Measurements from ENCODE around the gene SDK2.
"Not testable (repeated sequence)": the region's sequence is repeated elsewhere in the genome, so short reads cannot be mapped to it uniquely, and the experiment has no call there.

SDK2 gene

GRCh38 chr17:73316919-73317505 lies 327.2 kb downstream of the SDK2 start:
- Histone ChIP-seq H3K27me3 (ENCODE audit: low read depth, low read length) (no peaks in the 10 kb centered on the region), H3K36me3 (ENCODE audit: control insufficient read depth in 1 of 2, insufficient read depth in 2 of 2, low read length in 2 of 2) (no peaks in the 10 kb centered on the region), H3K27ac (ENCODE audit: low read length) (no peak overlapping the region), H3K9me3 (ENCODE audit: control insufficient read depth in 1 of 2, low read length in 2 of 2) (no peaks in the 10 kb centered on the region), H3K4me3 (ENCODE audit: low read depth in 1 of 2, low read length in 2 of 2) (no peak overlapping the region), H3K4me1 (ENCODE audit: control insufficient read depth in 1 of 2, insufficient read depth in 2 of 2, low read length in 2 of 2) (no peaks in the 10 kb centered on the region)

GRCh38 chr17:73315471-73315870 lies 328.8 kb downstream of the SDK2 start:
- H3K4me1 ChIP-seq (ENCODE audit: control insufficient read depth in 1 of 2, insufficient read depth in 2 of 2, low read length in 2 of 2): no peaks in the 10 kb centered on the region
- H3K27me3 ChIP-seq (ENCODE audit: low read depth, low read length): no peaks in the 10 kb centered on the region
- no peak overlapping the region for H3K27ac ChIP-seq (ENCODE audit: low read length)
- no peaks in the 10 kb centered on the region for H3K9me3 ChIP-seq (ENCODE audit: control insufficient read depth in 1 of 2, low read length in 2 of 2)
- H3K4me3 ChIP-seq (ENCODE audit: low read depth in 1 of 2, low read length in 2 of 2): no peak overlapping the region
- no peaks in the 10 kb centered on the region for H3K36me3 ChIP-seq (ENCODE audit: control insufficient read depth in 1 of 2, insufficient read depth in 2 of 2, low read length in 2 of 2)

DNA sequence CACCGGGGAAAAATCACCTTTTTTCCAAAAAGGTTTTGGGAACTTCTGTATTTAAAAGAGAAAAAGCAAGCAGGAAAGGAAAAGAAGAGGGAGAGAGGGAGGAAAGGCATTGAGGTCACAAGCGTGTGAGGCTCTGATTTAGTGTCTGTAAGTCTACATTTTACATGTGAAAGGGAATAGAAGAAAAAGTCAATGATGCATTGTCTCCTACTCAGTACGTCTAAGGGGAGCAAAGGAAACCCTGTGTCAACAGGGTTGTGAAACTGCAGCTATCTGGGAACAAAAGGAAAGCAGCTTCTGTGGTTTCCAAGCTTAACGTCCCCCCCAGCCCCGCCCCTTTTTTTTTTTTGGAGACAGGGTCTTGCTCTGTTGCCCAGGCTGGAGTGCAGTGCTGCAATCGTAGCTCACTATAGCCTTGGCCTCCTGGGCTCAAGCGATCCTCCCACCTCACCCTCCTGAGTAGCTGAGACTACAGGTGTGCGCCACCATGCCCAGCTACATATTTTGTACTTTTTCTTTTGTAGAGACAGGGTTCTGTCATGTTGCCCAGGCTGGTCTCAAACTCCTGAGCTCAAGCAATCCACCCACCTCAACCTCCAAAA lies 330.6 kb downstream of the SDK2 start:
- Histone ChIP-seq H3K27ac (ENCODE audit: low read length) (no peak overlapping the region), H3K9me3 (ENCODE audit: control insufficient read depth in 1 of 2, low read length in 2 of 2) (no peaks in the 10 kb centered on the region), H3K27me3 (ENCODE audit: low read depth, low read length) (no peaks in the 10 kb centered on the region), H3K4me1 (ENCODE audit: control insufficient read depth in 1 of 2, insufficient read depth in 2 of 2, low read length in 2 of 2) (peaks cover 0 to 16% of the 10 kb centered on the region in 2 donors), H3K36me3 (ENCODE audit: control insufficient read depth in 1 of 2, insufficient read depth in 2 of 2, low read length in 2 of 2) (no peaks in the 10 kb centered on the region), H3K4me3 (ENCODE audit: low read depth in 1 of 2, low read length in 2 of 2) (no peak overlapping the region)

DNA sequence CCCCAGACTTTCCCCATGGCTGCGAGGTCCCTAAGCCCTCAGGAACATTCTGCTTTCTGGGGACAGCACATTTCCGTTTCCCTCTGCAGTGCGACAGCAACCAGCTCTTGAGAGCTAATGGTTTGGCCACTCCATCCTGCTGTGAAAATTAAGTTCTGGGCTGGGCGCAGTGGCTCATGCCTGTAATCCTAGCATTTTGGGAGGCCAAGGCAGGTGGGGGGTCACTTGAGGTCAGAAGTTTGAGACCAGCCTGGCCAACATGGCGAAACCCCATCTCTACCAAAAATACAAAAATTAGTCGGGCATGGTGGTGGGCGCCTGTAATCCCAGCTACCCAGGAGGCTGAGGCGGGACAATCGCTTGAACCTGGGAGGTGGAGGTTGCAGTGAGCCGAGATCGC lies 331.4 kb downstream of the SDK2 start:
- H3K27ac ChIP-seq (ENCODE audit: low read length): peak overlapping the region; percentile 90
- H3K4me1 ChIP-seq (ENCODE audit: control insufficient read depth in 1 of 2, insufficient read depth in 2 of 2, low read length in 2 of 2): peaks cover 0 to 23% of the 10 kb centered on the region in 2 donors
- H3K9me3 ChIP-seq (ENCODE audit: control insufficient read depth in 1 of 2, low read length in 2 of 2); H3K36me3 ChIP-seq (ENCODE audit: control insufficient read depth in 1 of 2, insufficient read depth in 2 of 2, low read length in 2 of 2); H3K27me3 ChIP-seq (ENCODE audit: low read depth, low read length): not testable (repeated sequence)
- peak overlapping the region in 1 of 2 donors; percentile 97 for H3K4me3 ChIP-seq (ENCODE audit: low read depth in 1 of 2, low read length in 2 of 2)

DNA sequence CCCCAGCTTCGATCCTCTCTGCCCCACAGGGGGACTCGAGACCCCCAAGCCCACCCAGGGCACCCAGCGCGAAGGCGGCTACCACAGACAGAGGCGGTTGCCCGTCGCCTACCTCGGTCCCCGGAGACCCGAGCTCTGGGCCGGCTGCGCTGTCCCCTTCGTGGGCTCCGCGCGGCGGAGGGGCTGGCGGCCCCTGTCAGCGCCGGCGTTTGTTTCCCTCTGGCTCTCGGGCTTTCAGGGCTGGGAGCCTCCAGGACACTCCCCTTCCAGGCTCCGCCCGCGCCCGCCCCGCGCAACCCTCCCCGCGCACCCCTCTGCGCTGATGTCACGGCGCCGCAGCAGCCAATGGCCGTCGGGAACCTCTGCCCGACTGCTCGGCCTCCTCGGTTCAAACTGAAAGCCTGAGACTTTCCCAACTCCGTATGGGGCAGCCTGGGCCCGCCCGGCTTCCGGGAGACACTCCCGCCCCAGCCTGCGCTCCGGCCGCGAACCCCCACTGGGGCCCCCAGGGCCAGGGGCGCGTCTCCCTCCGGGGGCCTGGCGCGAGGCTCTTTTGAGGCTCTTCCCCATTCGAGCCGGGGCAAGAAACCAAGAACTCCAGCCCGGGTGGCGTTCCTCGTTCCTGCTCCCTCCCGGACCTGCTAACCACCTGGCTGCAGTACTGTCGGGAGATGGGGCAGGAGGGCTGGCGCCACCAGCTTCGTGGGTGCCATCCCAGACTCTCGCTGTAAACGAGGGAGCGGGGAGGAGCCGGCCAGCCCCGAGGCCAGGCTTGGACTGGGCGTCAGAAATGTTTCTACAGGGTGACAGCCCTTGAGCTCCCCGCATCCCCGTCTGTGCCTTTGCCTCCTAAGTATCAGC lies 332.2 kb downstream of the SDK2 start, which contains the start of gene CDC42EP4:
CDC42EP4 (minus strand) TSS at position 221 of the 861 bp plus-strand sequence. CDS start 25,501 bp downstream, outside the sequence.
- H3K36me3 ChIP-seq (ENCODE audit: control insufficient read depth in 1 of 2, insufficient read depth in 2 of 2, low read length in 2 of 2): no peaks in the 10 kb centered on the region
- peak within 1 kb of the TSS; percentile 97 for H3K27ac ChIP-seq (ENCODE audit: low read length)
- no peaks in the 10 kb centered on the region for H3K27me3 ChIP-seq (ENCODE audit: low read depth, low read length)

DNA sequence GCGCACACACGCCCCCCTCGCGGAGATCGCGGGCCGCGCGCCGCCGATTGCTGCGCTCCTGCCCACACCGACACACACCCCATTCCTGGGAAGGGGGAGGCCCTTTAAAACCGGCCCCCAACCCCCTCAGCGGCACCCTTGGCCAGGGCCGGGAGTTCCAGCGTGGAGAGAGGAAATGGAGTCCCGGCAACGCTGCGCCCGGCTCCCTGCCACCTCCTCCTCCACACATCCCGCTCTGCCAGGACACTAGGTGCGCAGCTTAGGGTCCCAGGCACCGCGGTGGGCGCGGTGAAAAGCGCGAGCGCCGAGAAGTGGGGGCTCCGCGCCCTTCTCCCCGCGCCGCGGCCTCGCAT lies 332.8 kb downstream of the SDK2 start:
- Histone ChIP-seq H3K27me3 (ENCODE audit: low read depth, low read length) (no peaks in the 10 kb centered on the region), H3K9me3 (ENCODE audit: control insufficient read depth in 1 of 2, low read length in 2 of 2) (no peaks in the 10 kb centered on the region), H3K4me1 (ENCODE audit: control insufficient read depth in 1 of 2, insufficient read depth in 2 of 2, low read length in 2 of 2) (peaks cover 7 to 33% of the 10 kb centered on the region in 2 donors), H3K27ac (ENCODE audit: low read length) (peak overlapping the region; percentile 97), H3K36me3 (ENCODE audit: control insufficient read depth in 1 of 2, insufficient read depth in 2 of 2, low read length in 2 of 2) (no peaks in the 10 kb centered on the region), H3K4me3 (ENCODE audit: low read depth in 1 of 2, low read length in 2 of 2) (peak overlapping the region; percentile 95 to 97)

More for the DNA sequence above, 332.2 kb downstream of the SDK2 start, which contains the start of gene CDC42EP4:
- no peaks in the 10 kb centered on the region for H3K9me3 ChIP-seq (ENCODE audit: control insufficient read depth in 1 of 2, low read length in 2 of 2)
- H3K4me1 ChIP-seq (ENCODE audit: control insufficient read depth in 1 of 2, insufficient read depth in 2 of 2, low read length in 2 of 2): peaks cover under 1 to 27% of the 10 kb centered on the region in 2 donors
- peak within 1 kb of the TSS; percentile 95 to 97 for H3K4me3 ChIP-seq (ENCODE audit: low read depth in 1 of 2, low read length in 2 of 2)

DNA sequence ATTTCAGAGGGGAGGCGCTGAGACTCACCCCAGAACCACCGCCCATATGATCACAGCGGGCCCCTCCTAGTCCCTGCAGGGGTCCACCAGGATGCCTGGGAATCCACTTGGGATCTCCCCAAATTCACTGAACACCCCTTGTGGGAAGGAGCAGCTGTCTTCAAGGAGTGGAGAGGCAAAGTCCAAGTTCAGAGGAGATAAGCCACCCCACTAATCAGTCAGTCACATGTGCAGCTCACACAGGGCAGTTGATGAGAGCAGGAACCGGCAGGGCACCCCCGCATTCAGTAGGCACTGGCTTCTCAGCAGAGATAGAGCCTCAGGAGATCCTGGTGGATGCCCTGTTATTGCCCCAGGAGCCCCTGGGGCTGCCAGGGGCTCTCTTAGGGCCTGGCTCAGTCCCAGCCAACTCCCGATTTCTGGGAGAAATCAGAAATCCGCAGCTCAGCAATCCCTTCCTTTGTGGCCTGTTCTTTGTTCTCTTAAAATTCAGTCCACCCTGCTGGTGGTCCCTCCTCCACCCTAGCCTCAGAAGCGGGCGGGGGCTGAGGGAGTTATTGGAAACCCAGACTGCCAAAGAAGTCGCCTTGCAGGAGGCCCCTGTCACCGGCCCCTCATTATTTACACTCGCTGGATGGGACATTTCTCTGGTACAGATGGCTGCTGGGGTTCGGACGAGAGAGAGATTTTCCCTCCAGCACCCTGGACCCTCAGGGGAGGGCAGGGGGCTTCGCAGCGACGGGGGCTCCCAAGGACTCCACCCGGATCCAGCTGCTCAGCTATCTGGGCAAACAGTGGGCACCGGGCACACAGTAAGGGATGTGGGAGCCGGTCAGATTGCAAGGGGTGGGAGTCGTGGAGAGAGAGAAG lies 334.3 kb downstream of the SDK2 start:
- Histone ChIP-seq H3K9me3 (ENCODE audit: control insufficient read depth in 1 of 2, low read length in 2 of 2) (no peaks in the 10 kb centered on the region), H3K4me3 (ENCODE audit: low read depth in 1 of 2, low read length in 2 of 2) (peak overlapping the region; percentile 95 to 97), H3K27ac (ENCODE audit: low read length) (peak overlapping the region; percentile 97), H3K4me1 (ENCODE audit: control insufficient read depth in 1 of 2, insufficient read depth in 2 of 2, low read length in 2 of 2) (peaks cover 16 to 44% of the 10 kb centered on the region in 2 donors), H3K27me3 (ENCODE audit: low read depth, low read length) (no peaks in the 10 kb centered on the region), H3K36me3 (ENCODE audit: control insufficient read depth in 1 of 2, insufficient read depth in 2 of 2, low read length in 2 of 2) (no peaks in the 10 kb centered on the region)

DNA sequence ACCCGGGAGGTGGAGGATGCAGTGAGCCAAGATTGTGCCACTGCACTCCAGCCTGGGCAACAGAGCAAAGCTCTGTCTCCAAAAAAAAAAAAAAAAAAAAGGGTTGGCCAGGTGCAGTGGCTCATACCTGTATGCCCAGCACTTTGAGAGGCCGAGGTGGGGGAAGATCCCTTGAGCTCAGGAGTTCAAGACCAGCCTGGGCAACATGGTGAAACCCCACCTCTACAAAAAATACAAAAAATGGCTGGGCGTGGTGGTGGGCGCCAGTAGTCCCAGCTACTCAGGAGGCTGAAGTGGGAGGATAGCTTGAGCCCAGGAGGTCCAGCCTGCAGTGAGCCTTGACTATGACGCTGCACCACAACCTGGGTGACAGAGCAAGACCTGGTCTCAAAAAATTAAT lies 335.3 kb downstream of the SDK2 start:
- H3K27ac ChIP-seq (ENCODE audit: low read length); H3K27me3 ChIP-seq (ENCODE audit: low read depth, low read length); H3K36me3 ChIP-seq (ENCODE audit: control insufficient read depth in 1 of 2, insufficient read depth in 2 of 2, low read length in 2 of 2); H3K9me3 ChIP-seq (ENCODE audit: control insufficient read depth in 1 of 2, low read length in 2 of 2): not testable (repeated sequence)
- H3K4me3 ChIP-seq (ENCODE audit: low read depth in 1 of 2, low read length in 2 of 2): peak overlapping the region; percentile 54 to 95
- H3K4me1 ChIP-seq (ENCODE audit: control insufficient read depth in 1 of 2, insufficient read depth in 2 of 2, low read length in 2 of 2): peaks cover 21 to 48% of the 10 kb centered on the region in 2 donors

DNA sequence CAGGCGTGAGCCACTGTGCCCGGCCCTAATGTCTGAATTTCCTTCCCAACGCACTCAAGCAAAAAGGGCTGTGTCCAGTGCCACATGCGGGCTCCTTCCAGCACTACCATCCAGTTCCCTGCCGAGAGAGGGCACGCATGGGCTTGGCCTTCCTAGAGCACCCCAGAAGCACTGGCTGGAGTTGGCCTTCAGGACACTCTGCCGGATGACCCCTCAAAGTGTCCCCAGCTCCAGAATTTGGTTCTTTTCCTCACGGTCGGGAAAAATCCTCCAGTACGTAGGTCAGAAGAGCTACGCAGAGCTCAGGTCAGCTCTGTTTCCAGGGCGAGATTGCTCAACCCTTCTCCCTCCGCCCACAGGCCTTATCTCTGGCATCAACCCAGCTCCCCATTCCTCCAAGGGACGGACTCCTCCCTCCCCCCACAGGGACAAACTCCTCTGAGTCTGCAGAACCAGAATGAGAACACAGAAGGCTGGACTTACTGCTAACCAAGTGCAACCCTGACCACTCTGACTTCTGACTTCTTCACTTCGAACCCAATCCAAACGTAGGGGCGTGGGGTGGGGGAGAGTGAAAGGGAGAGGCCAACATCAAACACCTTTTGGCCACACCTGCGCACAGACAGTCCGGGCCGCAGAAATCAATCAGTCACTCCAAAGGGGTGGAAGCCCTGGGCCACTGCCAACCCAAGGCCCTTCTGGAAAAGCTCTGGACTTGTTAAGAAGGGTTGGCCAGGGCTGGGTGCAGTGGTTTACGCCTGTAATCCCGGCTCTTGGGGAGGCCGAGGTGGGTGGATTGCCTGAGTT lies 336.0 kb downstream of the SDK2 start:
- no peaks in the 10 kb centered on the region for H3K9me3 ChIP-seq (ENCODE audit: control insufficient read depth in 1 of 2, low read length in 2 of 2)
- H3K4me3 ChIP-seq (ENCODE audit: low read depth in 1 of 2, low read length in 2 of 2): peak overlapping the region; percentile 54 to 60
- H3K27me3 ChIP-seq (ENCODE audit: low read depth, low read length): no peaks in the 10 kb centered on the region
- H3K4me1 ChIP-seq (ENCODE audit: control insufficient read depth in 1 of 2, insufficient read depth in 2 of 2, low read length in 2 of 2): peaks cover 25 to 54% of the 10 kb centered on the region in 2 donors
- H3K27ac ChIP-seq (ENCODE audit: low read length): peak overlapping the region; percentile 94
- H3K36me3 ChIP-seq (ENCODE audit: control insufficient read depth in 1 of 2, insufficient read depth in 2 of 2, low read length in 2 of 2): no peaks in the 10 kb centered on the region

GRCh38 chr17:73307130-73307529 lies 337.1 kb downstream of the SDK2 start:
- H3K36me3 ChIP-seq (ENCODE audit: control insufficient read depth in 1 of 2, insufficient read depth in 2 of 2, low read length in 2 of 2): no peaks in the 10 kb centered on the region
- no peaks in the 10 kb centered on the region for H3K27me3 ChIP-seq (ENCODE audit: low read depth, low read length)
- H3K27ac ChIP-seq (ENCODE audit: low read length): peak overlapping the region; percentile 99
- H3K4me3 ChIP-seq (ENCODE audit: low read depth in 1 of 2, low read length in 2 of 2): peak overlapping the region; percentile 16 to 23
- H3K4me1 ChIP-seq (ENCODE audit: control insufficient read depth in 1 of 2, insufficient read depth in 2 of 2, low read length in 2 of 2): peaks cover 27 to 54% of the 10 kb centered on the region in 2 donors
- no peaks in the 10 kb centered on the region for H3K9me3 ChIP-seq (ENCODE audit: control insufficient read depth in 1 of 2, low read length in 2 of 2)

Measured in muscle layer of duodenum (tissue), 2 donors.